GM19043 (cell line): ENCODE results near the gene STXBP5.

Source experiments
- ATAC-seq: cut with Tn5 transposase; IDR thresholded peaks from one replicate; pipeline ENCODE4 v1.9.1; 2021; ENCODE audit warnings: low read depth; ENCODE audit not compliant: unreplicated experiment

Gene STXBP5

DNA sequence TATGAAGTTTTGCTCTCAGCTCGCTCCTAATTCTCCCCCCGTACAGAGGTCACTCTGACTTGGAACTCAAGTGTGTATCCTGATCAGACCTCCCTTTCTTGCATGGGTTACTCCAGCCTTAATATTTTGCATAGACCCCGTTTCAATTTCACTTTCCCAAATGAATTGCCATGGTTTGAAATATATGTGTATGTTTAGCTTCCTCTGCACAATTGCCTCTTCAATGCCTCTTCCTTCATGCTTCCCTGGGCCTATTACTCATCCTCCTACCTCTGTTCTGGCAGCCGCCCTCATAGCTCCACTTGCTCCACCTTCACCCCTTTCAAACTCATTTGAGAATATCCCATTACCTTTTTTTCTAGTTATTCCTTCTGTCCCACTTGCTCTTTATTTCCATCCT is 214.3 kb downstream of the STXBP5 start:
- ATAC-seq = no peak

DNA sequence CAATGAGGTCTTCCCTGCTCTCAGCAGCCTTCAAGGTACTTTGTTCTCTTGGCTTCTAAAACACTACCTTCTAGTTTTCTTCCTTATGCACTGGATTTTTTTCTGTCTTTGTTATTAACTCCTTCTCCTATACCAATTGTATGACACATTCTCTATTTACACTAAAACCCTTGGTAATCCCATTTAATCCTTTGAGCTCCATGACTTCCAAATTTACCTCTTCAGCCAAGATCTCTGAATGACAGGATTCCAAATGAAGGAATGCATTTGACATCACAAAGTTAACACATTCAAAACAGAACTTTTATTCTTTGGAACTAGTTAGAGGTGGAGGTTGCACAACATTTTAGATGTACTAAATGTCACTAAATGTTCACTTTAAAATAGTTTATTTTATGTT is 217.7 kb downstream of the STXBP5 start:
- ATAC-seq = no peak

DNA sequence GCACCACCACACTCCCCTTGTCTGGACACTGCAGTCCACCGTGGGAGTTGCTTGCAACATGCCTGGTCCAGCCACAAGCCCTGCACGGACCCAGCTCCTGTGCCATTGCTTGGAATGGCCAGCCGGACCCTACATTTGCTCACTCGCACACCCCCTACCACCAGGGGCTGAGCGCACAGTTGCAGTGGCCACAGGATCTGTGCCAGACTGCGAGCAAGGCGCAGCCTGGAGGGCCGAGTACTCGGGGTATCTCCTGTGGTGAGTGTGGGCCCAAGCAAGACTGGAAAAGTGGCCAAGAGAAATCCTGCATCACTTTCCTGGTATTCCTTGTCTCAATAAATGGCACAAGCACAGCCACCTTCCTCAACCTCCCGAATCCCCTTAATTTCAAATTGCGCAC is 218.9 kb downstream of the STXBP5 start:
- no peak for ATAC-seq

GRCh38 chr6:147429794-147430193 is 225.6 kb downstream of the STXBP5 start:
- ATAC-seq = no peak

DNA sequence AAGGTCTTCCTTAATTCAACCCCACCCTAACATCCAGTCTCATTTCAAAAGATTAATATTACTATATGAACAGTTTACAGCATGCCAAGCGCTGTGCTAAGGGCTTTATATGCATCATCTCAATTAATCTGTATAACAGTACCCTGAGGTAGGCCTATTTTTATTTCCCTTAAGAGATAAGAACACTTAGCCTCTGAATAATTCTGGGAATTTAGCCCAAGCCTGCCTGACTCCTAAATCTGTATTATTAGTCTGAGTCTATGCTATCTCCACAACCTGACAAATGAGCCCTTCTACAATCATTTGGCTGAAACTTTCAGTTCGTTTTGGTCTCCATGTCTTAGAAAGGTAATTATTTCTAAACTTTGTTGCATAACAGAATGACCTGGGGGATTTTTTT is 226.6 kb downstream of the STXBP5 start:
- ATAC-seq = no peak

- ATAC-seq = no peak
Observed at GRCh38 chr6:147434076-147434475, 229.9 kb downstream of the STXBP5 start.

GRCh38 chr6:147434516-147434915 is 230.3 kb downstream of the STXBP5 start:
- ATAC-seq = no peak

- ATAC-seq = no peak
Observed at GRCh38 chr6:147437615-147438014, 233.4 kb downstream of the STXBP5 start.

- no peak for ATAC-seq
Observed at GRCh38 chr6:147438758-147439528, 234.7 kb downstream of the STXBP5 start.
